ENCODE results near the gene CMTM5.
"Not testable (repeated sequence)": the region's sequence is repeated elsewhere in the genome, so short reads cannot be mapped to it uniquely, and the experiment has no call there.

The CMTM5 gene

GRCh38 chr14:23398348-23398747 lies 21.5 kb downstream of the CMTM5 start:
- DNase-seq (ENCODE audit: low read depth in 2 of 2), result no peak

GRCh38 chr14:23399136-23399535 lies 22.3 kb downstream of the CMTM5 start:
- DNase-seq (ENCODE audit: low read depth in 2 of 2), result no peak

- no peak for DNase-seq (ENCODE audit: low read depth in 2 of 2)
Measured at GRCh38 chr14:23399591-23399990, 22.7 kb downstream of the CMTM5 start.

GRCh38 chr14:23400496-23401149 lies 23.8 kb downstream of the CMTM5 start:
- DNase-seq (ENCODE audit: low read depth in 2 of 2), result not testable (repeated sequence)

DNA sequence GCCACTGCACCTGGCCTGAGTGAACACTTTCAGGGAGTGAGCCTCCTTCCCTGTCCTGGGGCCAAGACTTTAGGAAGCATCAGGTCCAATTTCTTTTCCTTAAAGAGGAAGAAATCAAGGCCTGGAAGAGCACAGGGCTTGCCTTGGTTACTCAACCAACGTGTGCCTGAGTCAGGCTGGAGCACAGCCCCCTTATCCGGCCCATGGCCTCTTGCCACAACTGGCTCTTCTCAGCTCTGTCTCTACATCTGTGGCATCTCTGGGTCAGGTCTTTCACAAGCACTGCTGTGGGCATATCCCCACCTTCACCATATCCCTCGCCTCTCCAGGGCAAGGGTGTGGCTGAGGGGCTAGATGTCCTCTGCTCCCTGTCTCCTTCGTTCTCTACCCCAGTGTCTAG lies 24.4 kb downstream of the CMTM5 start:
- no peak for DNase-seq (ENCODE audit: low read depth in 2 of 2)

- DNase-seq (ENCODE audit: low read depth in 2 of 2), result no peak
Measured at GRCh38 chr14:23402296-23403138, 25.7 kb downstream of the CMTM5 start.

DNA sequence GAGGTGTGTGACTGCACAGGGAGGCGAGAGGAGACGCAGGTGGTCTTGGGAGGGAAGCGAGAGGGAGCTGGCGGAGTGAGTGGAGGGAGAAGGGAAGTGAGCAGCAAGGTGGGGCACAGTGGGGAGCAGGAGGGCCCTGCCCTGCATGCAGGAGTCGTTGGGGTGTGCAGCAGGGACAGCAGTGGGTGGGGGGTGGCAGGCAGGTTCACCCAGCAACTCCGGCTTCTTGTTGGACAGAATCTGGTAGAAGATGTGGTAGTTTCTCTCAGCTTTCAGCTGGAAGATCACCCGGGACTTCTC lies 26.2 kb downstream of the CMTM5 start:
- DNase-seq (ENCODE audit: low read depth in 2 of 2), result no peak

GRCh38 chr14:23403908-23404307 lies 27.1 kb downstream of the CMTM5 start:
- no peak for DNase-seq (ENCODE audit: low read depth in 2 of 2)

DNA sequence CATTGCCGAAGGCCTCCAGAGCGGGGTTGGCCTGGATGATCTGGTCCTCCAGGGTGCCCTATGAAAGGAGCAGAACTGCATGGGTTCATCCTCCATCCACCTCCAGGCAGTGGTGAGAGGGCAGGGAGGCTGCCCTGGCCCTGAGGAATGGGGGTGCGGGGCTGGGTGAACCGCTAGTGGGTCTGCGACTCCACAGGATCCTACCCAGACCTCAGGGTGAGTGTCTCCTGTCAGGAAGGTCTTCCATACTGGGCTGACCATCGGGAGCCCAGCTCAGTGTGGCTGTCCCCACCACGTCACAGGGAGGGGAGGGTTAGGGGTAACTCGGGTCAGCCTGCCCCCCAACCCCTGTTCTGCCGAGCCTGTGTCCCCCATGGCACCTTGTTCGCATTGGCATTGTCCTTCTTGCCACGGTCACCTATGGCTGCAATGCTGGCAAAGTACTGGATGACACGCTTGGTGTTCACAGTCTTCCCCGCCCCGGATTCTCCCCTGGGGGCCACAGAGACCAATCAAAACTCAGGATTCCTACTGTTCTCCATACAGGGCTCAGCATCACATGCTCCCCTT lies 27.6 kb downstream of the CMTM5 start:
- no peak for DNase-seq (ENCODE audit: low read depth in 2 of 2)

GRCh38 chr14:23405096-23405495 lies 28.2 kb downstream of the CMTM5 start:
- no peak for DNase-seq (ENCODE audit: low read depth in 2 of 2)

GRCh38 chr14:23405516-23406025 lies 28.7 kb downstream of the CMTM5 start:
- DNase-seq (ENCODE audit: low read depth in 2 of 2), result no peak

DNA sequence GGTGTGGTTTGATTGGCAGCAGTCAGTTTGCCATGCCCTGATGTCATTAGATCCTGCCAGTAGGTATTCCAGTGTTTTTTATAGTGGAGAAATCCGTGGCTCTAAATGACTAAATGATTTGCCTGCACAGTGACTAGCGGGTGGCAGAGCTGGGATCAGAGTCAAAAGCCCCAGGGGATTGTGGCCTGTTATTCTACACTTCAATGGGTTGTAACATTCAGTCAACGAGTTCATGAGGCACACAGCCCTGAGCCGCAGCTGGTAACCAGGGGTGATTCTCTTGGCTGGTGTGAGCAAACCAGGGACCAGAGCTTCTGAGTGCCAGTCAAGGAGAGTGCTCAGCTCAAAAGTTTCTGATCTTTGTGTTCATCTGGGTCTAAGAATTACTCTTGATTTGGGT lies 29.4 kb downstream of the CMTM5 start:
- DNase-seq (ENCODE audit: low read depth in 2 of 2), result no peak

- no peak for DNase-seq (ENCODE audit: low read depth in 2 of 2)
Measured at GRCh38 chr14:23406725-23407355, 30.0 kb downstream of the CMTM5 start.

DNA sequence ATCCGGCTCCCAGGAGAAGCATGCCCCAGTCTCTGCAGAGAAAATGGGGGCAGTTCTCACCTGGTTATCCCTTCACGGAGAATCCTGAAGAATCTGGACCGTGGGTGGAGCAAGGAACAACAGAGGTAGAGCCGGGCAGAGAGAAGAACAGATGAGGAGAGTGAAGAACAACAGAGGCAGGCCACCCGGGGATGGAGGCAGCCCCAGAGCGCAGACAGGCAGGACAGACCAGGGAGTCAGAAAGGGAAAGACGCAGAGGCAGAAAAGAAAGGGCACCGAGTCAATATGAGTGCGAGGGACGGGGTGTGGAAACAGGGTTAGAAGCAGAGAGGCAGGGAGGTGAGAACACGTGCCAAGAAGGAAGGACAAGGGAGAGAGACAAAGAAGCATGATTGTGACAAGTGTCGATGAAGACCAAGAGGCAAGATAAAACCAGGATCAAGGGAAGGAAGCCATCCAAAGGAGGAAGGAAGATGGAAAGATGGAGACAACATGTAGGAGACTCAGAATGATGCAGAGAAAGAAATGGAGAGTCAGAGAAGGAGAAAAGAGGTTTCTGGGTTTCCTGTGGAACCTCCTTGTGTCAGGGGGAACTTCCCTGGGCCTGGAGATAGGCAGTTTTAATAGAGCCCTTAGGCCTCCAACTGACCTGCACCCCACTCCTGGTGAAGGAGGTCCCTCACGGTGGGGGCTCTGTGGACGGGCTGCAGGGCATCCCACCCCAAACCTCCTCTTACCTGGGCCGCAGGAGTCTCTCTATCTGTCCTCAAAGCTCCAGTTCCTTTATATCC lies 30.9 kb downstream of the CMTM5 start, which contains the start of gene MYH6:
Gene MYH6 (minus strand): TSS at position 758 of the 791 bp plus-strand sequence. CDS start 1,050 bp downstream, outside the sequence.
- DNase-seq (ENCODE audit: low read depth in 2 of 2), result no peak

DNA sequence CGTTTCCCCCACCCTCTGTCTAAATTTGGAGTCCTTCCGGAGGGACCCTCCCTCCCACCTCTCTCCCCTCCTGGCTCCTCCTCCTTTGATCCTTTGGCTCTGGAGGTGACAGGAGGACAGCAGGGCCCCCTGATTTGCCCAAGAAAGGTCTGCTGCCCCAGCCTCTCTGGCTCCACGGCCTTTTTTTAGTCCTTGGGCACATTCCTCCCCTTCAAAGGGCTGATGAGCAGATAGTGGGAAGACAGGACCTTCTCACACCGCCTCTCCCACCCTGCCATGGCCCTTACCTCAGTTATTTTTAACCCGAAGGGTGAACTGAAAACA lies 31.4 kb downstream of the CMTM5 start:
- no peak for DNase-seq (ENCODE audit: low read depth in 2 of 2)

- DNase-seq (ENCODE audit: low read depth in 2 of 2), result no peak
Measured at GRCh38 chr14:23409475-23409874, 32.6 kb downstream of the CMTM5 start.

DNA sequence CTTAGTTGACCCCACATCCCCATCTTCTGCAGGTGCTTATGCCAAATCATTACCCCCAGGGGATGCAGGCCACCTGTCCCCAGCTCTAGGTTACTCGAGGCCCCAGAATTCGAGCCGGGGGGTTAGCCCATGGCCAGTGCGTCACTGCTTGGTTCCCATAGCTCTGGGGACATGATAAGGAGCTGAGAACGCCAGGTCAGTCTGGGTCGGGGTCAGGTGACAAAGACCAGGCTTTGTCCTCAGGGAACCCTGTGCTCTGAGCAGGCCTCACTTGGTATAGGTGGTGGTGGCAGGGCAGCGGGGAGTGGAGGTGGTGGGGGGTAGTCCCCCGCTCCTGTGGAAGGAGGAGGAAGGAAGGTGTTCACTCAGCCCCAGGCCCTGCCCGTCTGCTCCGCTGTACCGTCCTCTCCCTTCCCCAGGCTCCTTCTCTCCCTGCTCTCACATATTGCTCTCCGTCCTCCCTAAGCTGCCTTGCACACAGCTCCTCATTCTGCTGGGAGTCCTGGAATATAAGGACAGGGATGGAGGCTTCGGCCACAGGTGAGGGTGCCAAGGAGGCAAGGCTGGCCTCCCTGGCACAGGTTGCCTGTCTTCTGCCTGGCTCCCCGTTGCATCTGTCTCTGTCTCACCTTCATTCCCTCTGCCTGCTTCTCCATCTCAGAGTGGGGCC lies 33.3 kb downstream of the CMTM5 start:
- no peak for DNase-seq (ENCODE audit: low read depth in 2 of 2)

- DNase-seq (ENCODE audit: low read depth in 2 of 2), result no peak
Measured at GRCh38 chr14:23411563-23412525, 35.0 kb downstream of the CMTM5 start.

- no peak for DNase-seq (ENCODE audit: low read depth in 2 of 2)
Measured at GRCh38 chr14:23413681-23414080, 36.8 kb downstream of the CMTM5 start.

GRCh38 chr14:23414254-23414653 lies 37.4 kb downstream of the CMTM5 start:
- no peak for DNase-seq (ENCODE audit: low read depth in 2 of 2)
